ENCODE results near the gene PHTF1.

Gene PHTF1

DNA sequence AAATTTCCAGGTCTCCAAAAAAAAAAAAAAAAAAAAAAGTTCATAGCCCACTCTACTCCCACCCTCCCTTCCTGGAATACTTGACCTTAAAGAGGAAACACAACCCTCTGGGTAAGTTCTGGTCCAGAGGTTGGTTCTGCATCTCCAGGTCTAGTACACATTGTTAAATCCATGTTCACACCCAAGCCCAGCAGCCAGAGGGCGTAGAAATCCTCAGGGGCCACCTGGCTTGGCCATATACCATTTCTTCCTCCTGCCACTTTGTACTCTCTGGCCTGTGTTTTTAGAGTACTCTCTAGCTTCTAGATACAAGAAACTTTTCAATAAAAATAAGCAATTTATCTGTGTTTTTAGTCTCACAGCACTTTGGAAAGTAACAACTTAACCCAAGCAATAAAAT, 89.3 kb downstream of the PHTF1 start:
- no peak for DNase-seq

DNA sequence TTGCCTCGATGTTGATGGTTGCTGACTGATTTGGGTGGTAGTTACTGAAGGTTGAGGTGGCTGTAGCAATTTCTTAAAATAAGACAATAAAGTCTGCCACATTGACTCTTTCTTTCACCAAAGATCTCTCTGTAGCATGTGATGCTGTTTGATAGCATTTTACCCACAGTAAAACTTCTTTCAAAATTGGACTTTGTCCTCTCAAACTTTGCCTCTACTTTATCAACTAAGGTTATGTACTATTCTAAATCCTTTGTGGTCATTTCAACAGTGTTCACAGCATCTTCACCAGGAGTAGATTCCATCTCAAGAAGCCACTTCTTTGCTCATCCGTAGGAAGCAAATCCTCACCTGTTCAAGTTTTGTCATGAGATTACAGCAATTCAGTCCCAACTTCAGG, 93.2 kb downstream of the PHTF1 start:
- no peak for DNase-seq

DNA sequence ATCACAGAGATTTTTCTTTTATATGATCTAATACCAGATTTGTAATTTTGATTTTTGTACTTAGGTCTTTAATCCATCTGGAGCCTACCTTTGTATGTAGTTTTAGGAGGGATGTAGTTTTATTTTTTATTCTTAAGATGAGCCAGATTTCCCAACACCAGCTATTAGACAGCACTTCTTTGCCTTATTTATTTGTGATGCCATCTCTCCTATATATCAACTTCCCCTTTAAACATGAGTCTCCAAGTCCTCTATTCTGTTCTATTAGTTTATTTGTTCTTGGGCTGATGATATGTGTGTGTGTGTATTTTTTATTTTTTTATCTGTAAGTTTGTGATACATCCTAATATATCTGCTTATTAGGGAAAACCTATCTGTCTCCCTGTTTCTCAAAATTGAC, 94.2 kb downstream of the PHTF1 start:
- no peak for DNase-seq

DNA sequence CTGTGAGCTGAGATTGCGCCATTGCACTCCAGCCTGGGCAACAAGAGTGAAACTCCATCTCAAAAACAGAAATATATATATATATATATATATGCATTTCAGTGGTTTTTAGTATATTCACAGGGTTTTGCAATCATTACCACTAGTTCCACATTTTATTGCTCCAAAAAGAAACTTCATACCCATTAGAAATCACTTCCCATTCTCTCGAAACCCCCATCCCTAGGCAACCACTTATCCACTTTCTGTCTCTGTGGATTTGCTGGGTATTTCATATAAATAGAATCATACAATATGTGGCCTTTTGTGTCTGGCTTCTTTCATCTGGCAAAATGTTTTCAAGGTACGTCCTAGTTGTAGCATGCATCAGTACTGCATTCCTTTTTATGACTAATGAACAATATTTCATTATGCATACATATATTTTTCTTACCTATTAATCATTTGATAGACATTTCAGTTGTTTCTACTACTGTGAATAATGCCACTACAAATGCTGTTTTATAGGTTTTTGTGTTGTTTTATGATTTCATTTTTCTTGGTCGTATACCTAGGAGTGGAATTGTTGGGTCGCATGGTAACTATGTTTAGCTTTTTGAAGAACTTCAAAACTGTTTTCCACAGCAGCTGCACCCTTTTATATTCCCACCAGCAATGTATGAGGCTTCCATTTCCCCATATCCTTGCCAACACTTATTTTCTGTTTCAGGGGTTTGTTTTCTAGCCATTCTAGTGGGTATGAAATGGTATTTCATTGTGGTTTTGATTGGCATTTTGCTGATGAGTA, 95.9 kb downstream of the PHTF1 start:
- no peak for DNase-seq

DNA sequence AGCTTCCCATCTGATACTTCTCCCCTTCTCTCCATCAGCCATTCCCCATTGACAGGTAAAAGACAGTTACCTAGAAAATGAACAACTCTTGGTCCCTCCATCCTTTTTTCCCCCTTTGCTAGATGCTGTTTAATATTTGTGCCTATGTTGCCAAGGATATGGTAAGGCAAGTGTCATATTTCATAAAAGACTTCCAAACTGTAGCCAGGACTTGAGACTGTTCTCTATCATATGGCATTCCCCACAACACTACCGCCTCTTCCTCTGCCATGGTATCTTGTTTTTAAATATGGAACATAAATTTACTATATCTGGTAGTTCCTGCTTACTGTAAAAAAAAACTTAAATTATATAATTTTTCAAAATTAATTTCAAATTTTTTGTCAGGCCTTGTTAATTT, 97.2 kb downstream of the PHTF1 start:
- DNase-seq: no peak

DNA sequence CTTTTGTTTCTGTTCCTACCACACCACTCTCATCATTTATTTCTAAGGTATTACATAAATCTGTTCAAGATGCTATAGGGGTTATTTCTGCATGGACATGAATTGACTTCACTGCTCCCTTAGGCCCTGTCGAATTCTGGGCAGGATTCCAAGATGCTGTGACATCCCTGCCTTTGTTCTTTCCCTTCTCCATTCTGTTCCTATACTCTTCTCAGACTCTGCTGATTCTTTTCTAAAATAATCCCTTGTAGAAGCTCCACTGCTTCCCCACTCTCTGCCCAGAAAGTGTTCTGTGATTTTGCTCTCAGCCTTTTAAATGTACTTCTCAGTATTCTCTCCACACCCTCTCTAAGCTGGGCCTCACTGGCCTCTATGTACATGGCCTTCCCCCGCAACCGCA, 99.2 kb downstream of the PHTF1 start:
- DNase-seq: peak in 10 of 51 donors; percentile 0 to 28 (median 13)

- peak in 8 of 51 donors; percentile 1 to 37 (median 10) for DNase-seq
These were observed 99.7 kb downstream of the PHTF1 start for GRCh38 chr1:113659556-113659955.

GRCh38 chr1:113659035-113659434, 100.3 kb downstream of the PHTF1 start:
- peak in 2 of 51 donors; percentile 2 to 7 for DNase-seq

GRCh38 chr1:113657556-113658063, 101.7 kb downstream of the PHTF1 start:
- DNase-seq: no peak

DNA sequence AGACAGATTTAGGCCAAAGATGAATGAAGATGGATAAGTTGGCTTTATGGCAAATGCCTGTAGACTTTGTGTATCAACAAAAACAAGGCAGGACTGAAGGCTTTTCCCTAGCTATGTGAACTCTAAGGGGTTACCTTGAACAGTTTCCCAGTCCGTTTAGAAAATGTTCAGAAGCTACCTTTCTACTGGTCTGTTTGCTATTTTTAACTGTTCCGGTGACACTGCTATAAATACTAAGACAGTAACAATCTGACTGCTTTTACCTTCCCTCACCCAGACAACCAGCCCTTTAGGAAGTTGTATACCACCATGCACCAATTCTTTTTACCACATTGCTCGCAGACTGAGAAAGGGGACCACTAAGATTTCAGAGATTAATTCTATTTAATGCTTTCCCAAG, 102.2 kb downstream of the PHTF1 start:
- DNase-seq: no peak

- DNase-seq: peak in 1 of 51 donors; percentile 10
These were observed 104.4 kb downstream of the PHTF1 start for GRCh38 chr1:113654883-113655282.

DNA sequence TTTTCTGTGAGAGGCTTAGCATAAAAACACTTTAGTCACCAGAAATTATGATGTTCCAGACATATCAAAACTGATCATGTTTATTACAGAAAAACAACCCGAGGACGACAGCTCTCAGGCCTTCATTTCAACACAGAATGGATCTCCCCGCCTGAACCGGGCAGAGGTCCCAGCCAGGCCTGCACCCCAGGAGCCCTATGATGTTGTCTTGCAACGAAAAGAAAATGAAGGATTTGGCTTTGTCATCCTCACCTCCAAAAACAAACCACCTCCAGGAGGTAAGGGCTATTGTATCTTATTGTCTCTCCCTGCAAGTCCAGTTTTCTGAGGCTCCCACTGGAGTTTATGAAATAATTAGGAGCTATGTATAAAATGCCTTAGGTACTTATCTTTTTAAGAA, 105.5 kb downstream of the PHTF1 start:
- DNase-seq: no peak

- DNase-seq: no peak
These were observed 106.5 kb downstream of the PHTF1 start for GRCh38 chr1:113652771-113653170.

- no peak for DNase-seq
These were observed 110.8 kb downstream of the PHTF1 start for GRCh38 chr1:113648478-113648877.

GRCh38 chr1:113647164-113647563, 112.1 kb downstream of the PHTF1 start:
- no peak for DNase-seq
